ENCODE results near the gene CLC.

The CLC gene

DNA sequence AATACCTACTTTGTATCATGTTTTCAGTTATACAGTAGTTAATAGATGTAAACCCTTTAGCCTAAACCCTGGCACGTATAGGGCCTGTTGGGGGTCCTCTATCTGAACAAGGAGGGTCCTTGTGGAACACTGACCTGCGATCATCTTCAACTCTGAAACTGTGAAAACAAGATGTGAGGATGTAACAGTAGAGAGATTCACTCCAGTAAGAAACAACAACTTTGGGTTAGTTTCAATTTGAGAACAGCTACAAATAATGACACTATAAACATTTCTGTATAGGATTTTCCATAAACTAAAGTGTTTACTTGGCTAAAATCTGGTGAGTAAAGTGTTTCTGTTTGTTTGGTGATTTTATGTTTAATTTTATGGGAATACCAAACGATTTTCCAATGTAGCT lies 2.1 kb downstream of the CLC start:
- H3K27ac ChIP-seq: no peak overlapping the region
- no peak for DNase-seq (ENCODE audit: low spot score)
- CTCF ChIA-PET: no interaction called here
- POLR2A ChIA-PET (ENCODE audit: low non-redundant PET): no interaction called here
- TF ChIP-seq, protein P1, sequence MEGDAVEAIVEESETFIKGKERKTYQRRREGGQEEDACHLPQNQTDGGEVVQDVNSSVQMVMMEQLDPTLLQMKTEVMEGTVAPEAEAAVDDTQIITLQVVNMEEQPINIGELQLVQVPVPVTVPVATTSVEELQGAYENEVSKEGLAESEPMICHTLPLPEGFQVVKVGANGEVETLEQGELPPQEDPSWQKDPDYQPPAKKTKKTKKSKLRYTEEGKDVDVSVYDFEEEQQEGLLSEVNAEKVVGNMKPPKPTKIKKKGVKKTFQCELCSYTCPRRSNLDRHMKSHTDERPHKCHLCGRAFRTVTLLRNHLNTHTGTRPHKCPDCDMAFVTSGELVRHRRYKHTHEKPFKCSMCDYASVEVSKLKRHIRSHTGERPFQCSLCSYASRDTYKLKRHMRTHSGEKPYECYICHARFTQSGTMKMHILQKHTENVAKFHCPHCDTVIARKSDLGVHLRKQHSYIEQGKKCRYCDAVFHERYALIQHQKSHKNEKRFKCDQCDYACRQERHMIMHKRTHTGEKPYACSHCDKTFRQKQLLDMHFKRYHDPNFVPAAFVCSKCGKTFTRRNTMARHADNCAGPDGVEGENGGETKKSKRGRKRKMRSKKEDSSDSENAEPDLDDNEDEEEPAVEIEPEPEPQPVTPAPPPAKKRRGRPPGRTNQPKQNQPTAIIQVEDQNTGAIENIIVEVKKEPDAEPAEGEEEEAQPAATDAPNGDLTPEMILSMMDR (conservative IDR thresholded peaks at IDR 0.05; ENCODE audit: low read depth): no peak

DNA sequence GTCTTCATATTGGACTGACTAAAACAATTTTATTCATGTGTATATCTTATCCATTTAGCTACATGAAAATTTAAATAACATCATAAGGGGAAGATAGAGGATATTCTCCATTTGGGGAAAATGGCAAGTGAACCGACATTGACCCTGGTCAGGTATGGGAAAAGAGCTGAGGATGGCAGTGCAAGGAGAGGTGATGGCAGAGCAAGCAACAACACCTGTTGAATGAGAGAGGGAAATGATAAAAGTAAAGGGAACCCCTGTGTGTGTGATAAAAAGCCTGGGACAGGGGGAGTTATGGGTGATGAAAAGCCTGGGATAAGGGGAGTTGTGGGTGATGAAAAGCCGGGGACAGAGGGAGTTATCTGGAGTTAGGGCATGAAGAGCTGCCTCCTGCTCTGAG lies 4.0 kb downstream of the CLC start:
- TF ChIP-seq, protein P1 (conservative IDR thresholded peaks at IDR 0.05; ENCODE audit: low read depth): no peak
- CTCF ChIA-PET: interaction anchor here (0.5 kb wide), 1 partner anchor 183 kb away, joined by 4 read pairs; no protein-coding TSS in a partner anchor
- no peak for DNase-seq (ENCODE audit: low spot score)
- POLR2A ChIA-PET (ENCODE audit: low non-redundant PET): no interaction called here
- no peak overlapping the region for H3K27ac ChIP-seq

DNA sequence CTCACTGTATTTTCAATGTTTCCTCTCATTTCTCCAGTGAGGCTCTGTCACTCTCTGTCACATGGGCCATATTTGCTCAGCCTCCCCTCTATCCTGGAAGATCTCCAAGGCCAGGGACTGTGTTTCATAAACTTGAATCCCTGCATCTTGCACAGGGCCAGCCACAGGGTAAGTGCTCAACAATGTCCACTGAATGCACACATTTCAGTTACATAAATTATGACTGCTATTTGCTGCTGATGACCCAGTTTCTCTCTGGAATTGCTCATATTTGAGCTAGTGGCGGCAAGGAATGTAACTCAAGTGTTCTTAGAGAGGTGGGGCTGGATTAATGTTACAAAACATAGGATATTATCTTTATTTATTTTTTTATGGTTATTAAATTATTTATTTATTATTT lies 6.1 kb downstream of the CLC start:
- H3K27ac ChIP-seq: no peak overlapping the region
- TF ChIP-seq, protein P1 (conservative IDR thresholded peaks at IDR 0.05; ENCODE audit: low read depth): no peak
- no peak for DNase-seq (ENCODE audit: low spot score)
- ChIA-PET POLR2A (ENCODE audit: low non-redundant PET) (no interaction called here), CTCF (no interaction called here)

DNA sequence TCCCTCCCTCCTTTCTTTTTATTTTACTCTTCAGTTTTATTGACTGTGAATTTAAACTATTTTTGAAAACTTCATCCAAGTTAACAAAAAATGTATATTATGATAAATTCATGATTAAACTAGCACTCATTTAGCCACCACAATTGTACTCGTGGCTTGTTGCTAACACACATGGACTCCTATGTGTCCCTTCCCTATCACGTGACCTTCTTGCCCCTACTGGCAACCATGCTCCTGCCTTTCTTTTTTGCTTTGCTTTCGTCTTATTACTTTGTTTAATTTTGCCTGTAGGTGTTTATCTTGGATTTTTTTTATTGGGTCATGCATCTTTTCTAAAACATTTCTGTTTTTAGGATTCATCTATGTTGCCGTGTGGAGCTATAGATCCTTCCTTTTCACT lies 8.2 kb downstream of the CLC start:
- no peak overlapping the region for H3K27ac ChIP-seq
- POLR2A ChIA-PET (ENCODE audit: low non-redundant PET): no interaction called here
- TF ChIP-seq, protein P1 (conservative IDR thresholded peaks at IDR 0.05; ENCODE audit: low read depth): no peak
- CTCF ChIA-PET: interaction anchor here (0.6 kb wide), 1 partner anchor 129 kb away, joined by 4 read pairs; no protein-coding TSS in a partner anchor
- no peak for DNase-seq (ENCODE audit: low spot score)

DNA sequence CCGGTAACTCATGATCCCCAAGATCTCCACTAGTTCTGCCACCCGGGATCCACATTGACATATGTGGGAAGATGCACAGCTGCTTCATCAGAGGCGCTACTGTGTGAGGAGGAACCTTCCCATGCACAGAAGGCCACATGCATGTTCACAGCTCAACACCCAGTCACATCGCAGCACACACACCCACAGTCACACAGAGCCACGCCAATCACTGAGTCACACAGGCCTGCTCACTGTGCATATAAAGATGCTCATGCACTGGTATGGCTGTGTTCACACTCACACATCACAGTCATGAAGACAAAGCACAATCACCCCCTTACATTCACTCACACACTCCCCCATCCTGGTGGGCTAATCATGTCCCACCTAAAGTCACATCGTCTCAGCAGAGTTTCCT lies 9.8 kb downstream of the CLC start:
- ChIA-PET CTCF (interaction anchor here (0.9 kb wide), 1 partner anchor 65 kb away, joined by 5 read pairs; no protein-coding TSS in a partner anchor), POLR2A (ENCODE audit: low non-redundant PET) (no interaction called here)
- H3K27ac ChIP-seq: no peak overlapping the region
- no peak for DNase-seq (ENCODE audit: low spot score)
- TF ChIP-seq, protein P1 (conservative IDR thresholded peaks at IDR 0.05; ENCODE audit: low read depth): no peak

DNA sequence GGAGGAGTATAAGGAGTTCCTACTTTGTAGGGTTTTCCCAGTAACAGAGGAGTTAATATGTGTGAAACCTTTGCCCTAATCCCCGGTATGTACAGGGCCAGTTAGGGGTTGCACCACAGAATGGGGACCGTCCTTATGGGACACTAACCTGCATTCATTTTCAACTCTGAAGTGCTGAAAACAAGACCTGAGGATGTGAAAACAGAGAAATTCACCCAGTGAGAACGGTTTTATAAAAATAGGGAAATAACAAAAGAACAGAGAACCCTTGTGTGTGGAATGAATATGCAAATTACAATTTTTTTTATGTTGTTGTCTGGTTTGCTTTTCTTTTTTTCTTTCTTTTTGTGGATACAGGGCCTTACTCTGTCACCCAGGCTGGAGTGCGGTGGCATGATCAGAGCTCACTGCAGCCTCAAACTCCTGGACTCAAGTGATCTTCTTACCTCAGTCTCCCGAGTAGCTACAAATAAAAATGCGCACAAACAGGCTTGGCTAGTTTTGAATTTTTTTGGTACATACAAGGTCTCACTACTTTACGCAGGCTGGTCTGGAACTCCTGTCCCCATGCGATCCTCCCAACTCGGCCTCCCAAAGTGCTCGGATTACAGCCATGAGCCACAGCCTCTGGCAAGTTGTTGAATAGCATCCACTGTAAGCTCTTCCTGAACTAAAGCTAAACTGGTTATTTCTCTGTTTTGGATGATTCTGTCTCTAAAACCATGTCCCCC lies 10.6 kb downstream of the CLC start:
- TF ChIP-seq, protein P1 (conservative IDR thresholded peaks at IDR 0.05; ENCODE audit: low read depth): no peak
- CTCF ChIA-PET: interaction anchor here (0.9 kb wide), 1 partner anchor 65 kb away, joined by 5 read pairs; no protein-coding TSS in a partner anchor
- no peak overlapping the region for H3K27ac ChIP-seq

More for the DNA sequence above, 10.6 kb downstream of the CLC start:
- DNase-seq (ENCODE audit: low spot score): no peak
- POLR2A ChIA-PET (ENCODE audit: low non-redundant PET): no interaction called here

Measured in RWPE1 (cell line).